ENCODE measurements around the gene MAP3K3.

Gene MAP3K3

DNA sequence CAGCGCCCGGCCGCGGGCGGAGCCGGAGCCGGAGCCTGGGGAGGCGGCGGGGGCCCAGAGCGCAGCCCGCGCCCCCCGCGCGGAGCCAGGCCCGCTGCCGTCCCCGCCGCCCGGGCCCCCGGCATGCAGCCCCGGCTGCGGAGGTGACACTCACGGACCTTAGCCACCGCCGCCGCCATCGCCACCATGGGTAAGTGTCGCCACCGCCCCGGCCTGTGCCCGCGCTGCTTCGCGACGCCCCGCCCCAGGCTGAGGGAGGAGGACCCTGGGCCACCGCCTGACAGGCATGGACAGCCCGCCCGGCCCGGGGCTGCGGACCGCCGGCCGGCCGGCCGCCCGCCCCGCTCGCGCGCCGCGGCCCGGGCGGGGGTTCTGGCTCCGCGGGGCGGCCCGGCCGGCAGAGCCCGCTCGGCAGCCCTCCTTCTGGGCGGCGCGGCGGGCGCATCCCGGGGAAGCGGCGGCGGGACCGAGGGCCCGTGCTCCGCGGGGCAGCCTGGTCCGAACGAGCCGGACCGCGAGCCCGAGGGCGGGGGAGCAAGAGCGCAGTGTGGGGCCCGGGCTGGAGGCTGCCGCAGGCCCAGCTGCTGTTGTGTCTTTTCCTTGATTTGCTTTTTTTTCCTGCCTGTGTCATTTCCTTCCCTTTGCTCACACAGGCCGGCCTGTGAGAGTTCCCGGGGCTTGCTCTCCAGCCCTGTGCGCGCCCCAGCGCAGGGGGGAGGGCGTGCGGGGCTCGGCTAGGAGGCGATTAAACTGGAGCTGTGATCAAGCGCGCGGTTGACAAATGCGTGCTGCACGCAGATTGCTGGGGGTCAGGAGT, 565 bp downstream of the MAP3K3 start:
- DNase-seq (ENCODE audit: low read depth in 2 of 2) = no peak

DNA sequence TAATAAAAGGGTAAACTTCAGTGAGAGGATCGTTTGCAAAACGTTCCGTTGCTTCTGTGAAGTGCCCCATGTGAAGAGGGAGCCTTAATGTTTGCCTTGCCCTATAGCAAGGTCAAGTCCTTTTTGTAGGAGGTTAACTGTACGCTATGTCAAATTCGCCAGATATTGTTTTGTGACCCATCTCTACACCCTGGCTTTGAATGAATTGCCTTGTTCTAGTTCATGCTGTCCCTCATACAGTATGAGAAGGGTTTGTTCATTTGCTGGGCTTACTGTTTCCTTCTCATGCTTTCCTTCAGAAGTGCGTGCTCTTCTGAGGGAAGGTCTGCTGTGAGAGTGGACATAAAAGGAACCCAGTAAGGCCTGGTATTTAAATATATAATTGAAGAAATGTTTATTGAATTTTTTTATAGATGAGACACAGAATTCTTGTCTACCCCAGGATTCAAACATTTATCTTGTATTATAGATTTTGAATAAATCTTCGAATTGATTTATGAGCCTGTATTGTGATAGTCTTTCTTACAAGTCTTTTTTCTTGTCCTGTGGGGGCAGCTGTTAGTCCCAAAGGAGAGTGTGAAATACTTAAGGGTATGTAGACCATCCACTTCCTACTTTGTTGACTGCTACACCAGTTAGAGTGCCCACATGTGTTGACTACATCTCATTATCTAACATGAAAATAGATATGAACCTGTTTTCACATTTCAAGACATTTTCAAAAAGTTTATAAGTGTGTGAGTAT, 1.7 kb downstream of the MAP3K3 start:
- DNase-seq (ENCODE audit: low read depth in 2 of 2) = no peak

DNA sequence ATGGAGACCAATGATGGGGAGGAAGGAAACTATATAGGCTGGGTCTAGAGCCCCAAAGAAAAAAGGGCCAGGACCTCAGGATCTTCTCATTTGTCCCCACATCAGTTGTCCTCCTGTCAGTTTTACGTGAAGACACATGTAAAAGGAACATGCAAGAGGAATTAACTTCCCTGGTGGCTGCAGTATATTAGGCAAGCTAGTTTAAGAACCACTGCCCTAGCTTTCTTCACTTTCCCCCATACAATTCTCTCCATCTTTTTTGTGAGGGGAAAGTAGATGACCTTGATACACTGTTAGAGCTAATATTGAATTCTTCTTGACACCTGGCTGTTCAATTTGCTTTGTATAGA, 2.3 kb downstream of the MAP3K3 start:
- no peak for DNase-seq (ENCODE audit: low read depth in 2 of 2)

DNA sequence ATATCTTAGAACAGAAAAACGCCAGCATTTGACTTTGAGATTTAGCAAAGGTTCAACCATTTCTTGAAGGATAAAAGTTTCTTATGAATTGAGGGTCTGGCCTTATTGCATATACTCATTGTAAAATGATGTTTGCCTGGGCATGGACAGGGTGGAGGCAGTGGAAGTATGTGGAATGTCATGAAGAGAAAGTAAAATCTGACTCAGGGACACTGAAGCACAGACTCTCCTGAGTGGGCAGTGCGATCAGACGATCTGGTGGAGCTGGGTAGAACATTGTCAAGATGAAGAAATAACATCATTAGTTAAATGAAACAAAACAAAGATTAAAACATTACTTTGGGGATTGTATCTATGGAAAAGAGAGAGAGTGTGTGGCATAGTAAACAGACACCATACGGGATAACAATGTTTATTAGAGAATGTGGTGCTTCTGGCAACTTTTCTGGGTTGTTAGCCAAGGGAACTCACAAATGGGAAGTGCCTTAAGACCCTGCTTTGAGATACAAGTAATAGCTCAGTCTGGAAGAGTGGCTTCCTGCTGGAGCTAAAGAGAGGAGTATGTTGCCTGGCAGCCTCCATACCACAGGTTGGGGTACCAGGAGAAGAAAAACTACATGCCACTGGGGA, 4.4 kb downstream of the MAP3K3 start:
- DNase-seq (ENCODE audit: low read depth in 2 of 2) = no peak

DNA sequence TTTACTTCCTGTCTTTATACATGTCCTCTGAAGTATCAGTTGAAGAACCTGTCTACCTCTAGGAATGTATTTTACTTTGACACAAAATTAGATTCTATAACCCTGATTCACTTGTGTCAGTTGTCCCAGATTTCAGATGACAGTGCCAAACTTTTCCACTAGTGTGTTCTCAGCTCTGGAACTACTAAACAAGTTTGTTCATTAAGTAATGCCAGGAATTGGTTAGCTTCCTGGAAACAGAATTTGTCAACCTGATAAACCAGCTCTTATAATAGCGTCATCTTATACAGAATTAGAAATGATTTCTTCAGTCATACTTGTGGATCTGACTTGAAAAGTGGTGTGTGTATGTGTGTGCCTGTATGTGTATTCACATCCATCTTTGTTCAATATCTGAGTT, 7.4 kb downstream of the MAP3K3 start:
- no peak for DNase-seq (ENCODE audit: low read depth in 2 of 2)

DNA sequence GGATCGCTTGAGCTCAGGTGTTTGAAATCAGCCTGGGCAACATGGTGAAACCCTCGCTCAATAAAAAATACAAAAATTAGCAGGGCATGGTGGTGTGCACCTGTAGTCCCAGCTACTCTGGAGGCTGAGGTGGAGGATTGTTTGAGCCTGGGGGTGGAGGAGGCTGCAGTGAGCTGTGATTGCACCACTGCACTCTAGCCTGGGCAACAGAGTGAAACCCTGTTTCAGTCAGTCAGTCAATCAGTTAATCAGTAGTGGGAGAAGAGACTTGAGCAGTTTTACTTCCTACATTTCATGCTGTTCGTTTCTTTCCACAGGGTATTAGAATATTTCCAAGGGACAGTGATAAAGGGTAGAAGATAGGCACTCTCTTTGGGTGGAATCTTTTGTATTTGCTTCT, 8.8 kb downstream of the MAP3K3 start:
- DNase-seq (ENCODE audit: low read depth in 2 of 2) = no peak

DNA sequence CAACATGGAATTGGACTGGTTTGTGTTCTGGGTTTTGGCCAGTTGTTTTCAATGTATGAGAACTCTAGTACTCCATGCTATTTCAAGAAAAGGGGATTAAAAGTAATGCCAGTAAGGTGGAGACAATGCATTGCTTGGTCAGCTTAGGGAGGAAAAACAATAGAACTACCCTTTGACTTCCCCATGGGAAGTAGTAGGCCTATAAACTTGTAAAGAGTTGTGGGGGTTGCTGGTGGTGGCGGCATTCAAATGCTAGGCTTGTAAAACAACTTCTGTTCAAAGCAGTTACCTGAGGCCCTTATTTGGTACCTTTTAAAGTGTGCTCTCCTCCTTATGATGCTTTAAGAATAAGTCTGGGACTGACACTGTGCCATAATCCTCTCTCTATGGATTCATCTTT, 9.4 kb downstream of the MAP3K3 start:
- no peak for DNase-seq (ENCODE audit: low read depth in 2 of 2)

DNA sequence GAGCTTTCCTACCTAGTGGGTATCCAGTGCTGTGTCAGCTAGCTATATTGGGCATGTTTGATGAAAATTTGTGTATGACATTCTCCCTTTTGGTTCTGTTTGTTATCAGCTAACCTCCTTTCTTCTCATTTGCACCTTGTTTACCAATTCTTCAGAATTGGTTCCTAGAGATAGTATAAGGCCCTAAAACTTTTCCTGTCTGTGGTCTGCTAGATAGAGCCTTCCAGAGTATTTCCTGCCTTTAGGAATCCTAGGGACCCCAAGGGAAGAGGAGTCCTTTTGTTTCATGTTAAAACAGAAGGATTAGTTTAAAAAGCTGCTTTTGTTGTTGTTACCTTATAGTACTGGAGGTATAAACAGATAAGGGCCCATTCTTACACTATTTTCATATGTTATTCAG, 11.5 kb downstream of the MAP3K3 start:
- no peak for DNase-seq (ENCODE audit: low read depth in 2 of 2)

DNA sequence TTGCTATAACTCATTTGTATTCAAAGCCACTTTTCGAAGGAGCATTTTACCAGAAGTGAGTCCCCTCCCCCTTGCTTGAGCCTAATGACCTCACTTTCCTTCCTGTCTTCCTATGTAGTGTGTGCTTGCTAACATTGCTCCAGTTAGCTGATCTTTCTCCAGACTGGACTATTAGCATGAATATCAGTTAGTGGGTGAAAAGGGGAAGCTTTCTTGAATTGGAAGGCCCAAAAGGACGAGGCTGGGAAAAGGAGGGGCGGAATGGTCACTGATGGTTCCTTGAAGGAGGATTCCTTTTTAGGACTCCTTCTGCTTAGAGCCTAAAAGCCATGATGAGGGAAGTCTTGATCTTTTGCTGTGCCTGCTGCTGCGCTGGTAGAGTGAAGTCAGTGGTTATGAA, 11.9 kb downstream of the MAP3K3 start:
- DNase-seq (ENCODE audit: low read depth in 2 of 2) = no peak

DNA sequence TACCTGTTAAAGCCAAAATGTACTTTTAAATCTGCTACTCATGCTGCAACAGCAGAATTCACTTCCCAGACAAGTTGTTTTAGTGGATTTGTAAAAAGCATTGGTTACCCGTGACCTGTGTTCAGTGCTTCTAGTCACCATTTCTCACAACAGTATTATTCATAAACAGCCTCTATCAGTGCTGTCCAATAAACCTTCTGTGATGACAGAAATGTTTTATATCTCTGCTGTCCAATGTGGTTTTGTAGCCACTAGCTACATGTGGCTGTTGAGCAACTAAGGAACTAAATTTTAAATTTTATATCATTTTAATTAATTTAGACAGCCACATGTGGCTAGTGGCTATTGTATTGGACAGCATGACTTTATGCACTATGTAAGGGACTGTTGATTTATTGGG, 12.6 kb downstream of the MAP3K3 start:
- DNase-seq (ENCODE audit: low read depth in 2 of 2) = no peak

DNA sequence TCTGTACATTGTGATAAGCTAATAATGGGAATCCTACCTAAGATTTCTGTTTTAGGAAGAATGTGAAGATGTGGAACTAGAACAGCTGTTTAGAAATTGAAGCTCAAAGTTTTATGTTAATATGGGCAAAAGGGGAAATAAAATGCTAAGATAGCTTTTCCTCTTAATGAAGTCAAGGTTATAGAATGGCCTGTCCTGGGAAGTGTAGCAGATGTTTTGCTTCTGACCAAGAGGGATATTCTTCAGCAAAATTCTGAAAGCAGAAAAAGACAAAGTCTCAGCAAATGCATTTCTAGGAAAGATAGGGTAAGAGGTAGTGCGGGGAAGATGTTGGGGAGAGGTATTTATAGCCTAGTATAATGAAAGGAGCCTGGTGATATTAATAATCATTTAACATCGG, 13.1 kb downstream of the MAP3K3 start:
- DNase-seq (ENCODE audit: low read depth in 2 of 2) = no peak

DNA sequence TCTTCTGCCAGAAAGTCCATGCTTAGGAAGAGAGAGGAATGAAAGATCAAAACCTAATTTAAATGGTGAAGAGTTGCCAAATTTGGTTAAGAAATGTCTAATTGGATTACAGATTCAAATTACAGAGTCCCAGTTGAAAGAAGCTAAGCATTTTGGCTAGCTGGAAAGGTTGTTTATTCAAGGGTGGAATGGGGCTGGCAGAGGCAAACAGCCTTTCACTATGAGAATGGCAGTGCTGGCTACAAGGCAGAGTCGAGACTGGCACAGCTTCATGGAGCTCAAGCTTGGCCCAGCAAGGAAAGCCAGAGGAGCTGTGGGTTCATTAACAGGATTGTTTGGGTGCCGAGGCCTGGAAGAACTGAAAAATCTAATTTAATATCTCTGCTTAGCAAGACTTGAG, 13.6 kb downstream of the MAP3K3 start:
- DNase-seq (ENCODE audit: low read depth in 2 of 2) = no peak

DNA sequence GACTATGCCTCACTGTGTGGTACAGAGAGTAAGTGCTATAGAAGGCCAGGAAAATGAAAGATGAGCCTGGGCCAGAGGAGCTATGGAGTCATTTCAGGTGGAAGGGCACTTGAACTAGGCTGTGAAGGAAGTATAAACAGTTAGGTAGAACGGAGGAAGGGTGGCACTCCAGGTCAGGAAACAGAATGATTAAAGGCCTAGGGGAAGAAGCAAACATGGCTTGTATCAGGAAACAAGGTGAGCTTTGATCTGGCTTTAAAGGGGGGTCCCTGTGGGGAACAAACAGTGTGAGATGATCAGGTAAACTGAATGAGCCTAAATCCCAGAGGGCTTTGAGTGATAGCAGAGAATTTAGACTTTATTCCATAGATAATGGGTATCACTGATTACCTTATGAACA, 16.9 kb downstream of the MAP3K3 start:
- no peak for DNase-seq (ENCODE audit: low read depth in 2 of 2)

DNA sequence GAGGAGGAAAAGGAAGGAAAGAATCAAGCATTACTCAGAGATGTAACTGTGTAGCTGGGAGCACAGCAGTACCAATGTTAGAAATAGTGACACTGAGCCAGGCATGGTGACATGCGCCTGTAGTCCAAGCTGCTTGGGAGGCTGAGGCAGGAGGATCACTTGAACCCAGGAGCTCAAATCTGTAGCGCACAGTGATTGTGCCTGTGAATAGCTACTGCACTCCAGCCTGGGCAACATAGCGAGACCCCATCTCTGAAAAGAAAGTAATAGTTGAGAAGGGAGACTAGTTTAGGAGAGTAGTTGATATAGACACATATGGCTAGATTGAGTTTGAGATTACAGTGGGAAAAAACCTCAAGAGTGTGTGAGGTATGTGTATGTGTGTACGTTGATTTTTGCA, 17.8 kb downstream of the MAP3K3 start:
- no peak for DNase-seq (ENCODE audit: low read depth in 2 of 2)

DNA sequence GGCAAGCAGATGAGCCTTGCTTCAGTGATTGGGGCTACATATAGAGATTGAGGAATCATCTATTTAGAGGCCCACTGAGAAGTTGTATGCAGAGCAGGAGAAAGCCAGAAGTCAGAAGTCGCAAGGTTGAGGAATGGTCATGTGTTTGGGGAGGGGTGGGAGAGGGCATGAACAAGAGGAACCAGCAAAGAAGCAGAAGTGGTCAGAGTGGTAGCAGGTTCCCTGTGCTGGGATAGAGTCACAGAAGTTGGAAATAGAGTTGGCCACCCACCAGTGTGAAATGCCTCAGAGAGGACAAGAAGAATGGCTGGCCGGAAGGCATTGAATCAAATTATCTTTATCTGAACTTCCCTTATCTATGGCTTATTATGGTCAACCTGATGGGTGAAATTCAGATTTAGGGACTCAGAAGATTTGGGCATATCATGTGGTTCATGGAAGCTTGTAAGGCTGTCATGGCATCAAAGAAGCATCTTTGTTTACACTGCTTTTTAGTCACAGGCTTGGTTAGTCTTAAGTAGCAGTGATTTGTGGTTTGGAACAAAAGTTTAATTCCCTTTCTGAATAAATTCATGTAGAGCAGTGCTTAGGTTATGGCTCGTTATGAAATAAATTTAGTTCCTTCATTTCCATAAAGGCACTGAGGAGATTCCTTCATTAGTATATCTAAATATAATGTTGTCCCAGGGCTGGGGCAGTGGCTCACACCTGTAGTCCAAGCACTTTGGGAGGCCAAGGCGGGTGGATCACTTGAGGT, 19.7 kb downstream of the MAP3K3 start:
- no peak for DNase-seq (ENCODE audit: low read depth in 2 of 2)

DNA sequence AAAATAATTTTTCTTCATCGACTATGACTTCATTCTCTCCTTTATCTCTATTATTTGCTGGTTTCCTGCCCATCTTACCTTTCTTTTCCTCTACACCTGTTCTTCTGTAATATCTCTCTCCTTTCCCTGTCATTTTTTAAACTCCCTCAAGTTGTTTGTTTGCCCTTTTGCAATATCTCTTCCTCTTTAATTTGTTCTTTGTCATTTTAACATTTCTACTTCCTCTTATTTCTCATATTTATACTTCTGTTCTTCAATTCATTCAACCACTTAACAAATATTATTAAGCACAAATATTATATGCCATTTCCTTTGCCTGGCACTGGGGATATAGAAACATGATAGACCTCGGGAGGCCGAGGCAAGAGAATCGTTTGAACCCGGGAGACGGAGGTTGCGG, 22.6 kb downstream of the MAP3K3 start:
- no peak for DNase-seq (ENCODE audit: low read depth in 2 of 2)

DNA sequence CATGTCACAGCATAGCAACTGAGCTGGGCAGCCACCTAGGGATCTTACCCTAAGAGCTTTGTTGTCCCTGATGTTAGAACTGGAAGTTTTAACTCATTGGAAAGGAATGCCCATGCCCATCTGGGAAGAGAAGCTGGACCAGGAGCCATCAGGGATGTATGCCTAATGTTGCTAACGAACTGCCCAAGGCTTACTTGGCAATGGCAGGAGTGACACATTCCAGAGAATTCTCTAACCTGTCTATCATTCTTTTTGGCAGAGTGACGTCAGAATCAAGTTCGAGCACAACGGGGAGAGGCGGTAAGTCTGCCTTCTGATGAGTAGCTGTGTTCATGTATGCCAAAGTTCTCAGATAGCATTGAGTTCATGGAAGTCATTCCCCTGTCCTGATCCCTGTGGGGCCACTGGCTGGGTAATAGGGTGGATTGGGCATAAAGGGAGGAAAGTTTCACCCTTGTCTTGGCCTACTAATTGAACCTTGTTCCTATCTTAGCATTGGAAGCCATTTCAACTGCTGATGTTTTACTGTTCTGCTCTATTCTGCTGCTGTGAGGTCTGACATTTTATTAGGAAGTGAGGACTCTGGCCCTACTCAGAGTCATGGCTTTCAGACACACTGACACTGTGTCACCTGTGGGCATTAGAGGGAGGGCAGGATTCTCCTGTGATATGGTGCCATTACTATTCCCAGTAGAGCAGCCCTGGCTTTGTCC, 23.7 kb downstream of the MAP3K3 start:
- DNase-seq (ENCODE audit: low read depth in 2 of 2) = no peak

DNA sequence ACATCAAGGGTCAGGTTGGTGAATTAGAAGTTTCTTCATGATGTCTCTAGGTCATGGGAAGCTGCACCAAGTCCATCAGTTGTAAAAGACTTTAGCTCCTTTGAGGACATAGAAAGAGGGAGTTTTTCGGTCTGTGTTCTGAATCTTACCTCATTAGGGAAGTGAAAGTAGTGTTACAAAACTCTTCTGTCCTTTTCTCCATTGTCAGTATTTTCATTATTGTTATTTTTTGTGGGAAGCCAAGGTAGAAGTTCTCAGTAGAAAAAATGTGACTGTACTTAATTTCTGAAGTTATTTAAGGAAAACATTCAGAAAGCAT, 24.2 kb downstream of the MAP3K3 start:
- DNase-seq (ENCODE audit: low read depth in 2 of 2) = no peak

DNA sequence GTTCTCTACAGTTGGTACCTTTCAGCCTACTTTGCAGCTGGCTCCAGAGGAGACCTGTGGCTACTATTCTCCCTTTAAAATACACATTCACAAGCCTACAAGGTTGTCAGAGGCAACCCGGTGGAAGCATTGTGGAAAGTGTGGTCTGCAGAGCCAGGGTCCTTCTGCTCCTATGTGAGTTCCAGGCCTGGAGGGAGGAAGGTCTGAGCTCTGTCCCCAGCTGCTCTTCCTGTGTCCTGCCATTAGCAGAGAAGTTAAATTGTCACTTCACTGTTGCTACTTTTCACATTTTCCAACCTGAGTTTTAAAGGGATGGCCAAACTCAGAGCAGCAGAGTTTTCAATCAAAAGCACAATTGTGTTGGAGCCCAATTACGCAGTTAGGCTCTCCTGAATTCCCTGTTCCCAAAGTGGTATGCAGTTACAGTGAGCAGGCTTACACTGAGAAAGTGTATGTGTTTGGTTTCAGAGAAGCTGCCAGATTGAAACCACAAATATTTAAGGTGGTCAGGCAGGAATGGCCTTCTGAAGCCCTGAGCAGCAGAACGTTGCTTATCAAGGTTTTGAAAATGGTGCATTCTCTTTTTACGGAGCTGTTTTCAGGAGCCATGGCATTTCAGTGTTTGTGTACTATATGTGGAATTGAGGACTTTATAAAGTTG, 25.0 kb downstream of the MAP3K3 start:
- DNase-seq (ENCODE audit: low read depth in 2 of 2) = no peak

DNA sequence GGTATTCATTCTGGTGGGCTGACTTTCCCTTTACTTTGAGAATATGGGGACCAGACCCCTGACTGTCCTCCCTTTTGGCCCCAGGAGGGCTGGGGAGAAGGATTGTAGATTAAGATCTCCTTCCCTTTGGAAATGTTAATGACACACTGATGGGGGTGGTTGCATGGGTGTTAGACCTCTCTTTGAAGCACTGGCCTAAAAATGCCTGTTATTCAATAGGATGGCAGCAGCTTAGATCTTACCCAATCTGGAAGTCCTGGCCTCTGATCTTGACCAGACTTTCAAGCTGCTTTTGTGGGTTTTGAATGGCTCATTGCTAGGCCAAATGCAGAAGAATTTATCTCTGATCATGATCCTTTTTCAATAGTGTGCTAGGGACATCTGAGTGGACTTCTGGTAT, 25.7 kb downstream of the MAP3K3 start:
- DNase-seq (ENCODE audit: low read depth in 2 of 2) = no peak

DNA sequence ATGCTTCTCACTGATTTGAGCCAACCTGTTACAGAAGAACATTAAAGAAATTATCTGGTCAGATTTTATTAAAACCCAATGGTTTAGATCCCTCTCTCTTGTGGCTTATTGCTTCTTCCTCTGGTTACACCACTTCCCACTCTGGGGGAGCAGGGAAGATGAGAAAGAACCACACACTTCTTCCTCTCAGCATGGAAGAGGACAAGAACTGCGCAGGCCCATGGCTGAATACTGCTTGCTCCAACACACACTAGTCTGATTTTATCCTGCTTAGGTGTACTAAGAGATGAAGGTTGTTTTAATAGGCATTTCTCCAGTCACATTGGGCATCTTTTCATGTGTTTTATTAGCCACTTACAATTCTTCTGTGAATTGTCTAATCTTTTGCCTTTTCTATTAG, 27.6 kb downstream of the MAP3K3 start:
- DNase-seq (ENCODE audit: low read depth in 2 of 2) = no peak
